ENCODE measurements around the gene TM4SF4.

TM4SF4 gene

GRCh38 chr3:149448331-149448831, 26.1 kb upstream of the TM4SF4 start:
- Mint-ChIP-seq H3K36me3 (no peaks in the 10 kb centered on the region), H3K27ac (no peak overlapping the region), H3K4me1 (ENCODE audit: low read depth) (no peaks in the 10 kb centered on the region), H3K27me3 (peaks cover 4% of the 10 kb centered on the region), H3K9me3 (ENCODE audit: low read depth) (peaks cover 9% of the 10 kb centered on the region), H3K4me3 (no peak overlapping the region)

DNA sequence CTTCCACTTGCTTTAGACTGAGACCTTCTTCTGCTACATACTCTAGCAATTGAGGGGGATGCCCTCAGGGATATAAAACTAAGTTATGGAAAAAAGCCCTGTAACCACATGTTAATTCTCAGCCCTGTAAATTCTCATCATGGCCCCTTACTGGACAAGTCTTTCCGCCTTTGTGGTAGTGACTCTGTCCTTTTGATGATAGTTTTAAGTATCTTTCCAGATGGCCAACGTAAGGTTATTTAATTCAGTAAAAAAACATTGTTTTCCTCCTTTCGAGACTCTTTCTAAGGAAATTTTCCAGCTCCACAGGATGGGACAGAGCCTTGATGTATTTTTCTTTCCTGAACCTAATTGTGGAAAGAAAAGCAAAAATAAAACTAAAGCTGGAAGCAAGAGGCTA, 25.3 kb upstream of the TM4SF4 start:
- peaks cover 9% of the 10 kb centered on the region for H3K9me3 Mint-ChIP-seq (ENCODE audit: low read depth)
- no peak overlapping the region for H3K27ac Mint-ChIP-seq
- no peaks in the 10 kb centered on the region for H3K4me1 Mint-ChIP-seq (ENCODE audit: low read depth)
- no peaks in the 10 kb centered on the region for H3K36me3 Mint-ChIP-seq
- peaks cover 4% of the 10 kb centered on the region for H3K27me3 Mint-ChIP-seq
- H3K4me3 Mint-ChIP-seq = no peak overlapping the region

DNA sequence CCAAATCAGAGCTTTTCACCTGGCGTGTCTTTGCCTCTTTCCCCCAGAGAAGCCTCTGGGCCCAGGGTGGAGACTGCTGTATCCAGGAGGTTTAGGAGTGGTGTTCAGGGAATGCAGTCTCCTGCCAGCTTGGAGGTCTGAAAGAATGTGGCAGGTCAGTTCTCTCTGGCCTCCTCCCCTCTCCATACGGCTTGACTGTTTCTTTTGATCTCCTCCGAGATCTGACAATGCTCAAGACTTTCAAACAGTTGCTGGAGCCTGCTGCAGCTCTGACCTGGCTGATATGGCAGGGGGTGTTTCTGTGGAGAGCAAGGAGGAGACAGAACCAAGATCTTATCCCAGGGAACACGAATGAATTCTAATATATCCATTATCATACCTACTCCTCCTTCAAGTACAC, 24.7 kb upstream of the TM4SF4 start:
- H3K4me3 Mint-ChIP-seq = no peak overlapping the region
- H3K4me1 Mint-ChIP-seq (ENCODE audit: low read depth) = no peaks in the 10 kb centered on the region
- peaks cover 4% of the 10 kb centered on the region for H3K27me3 Mint-ChIP-seq
- no peak overlapping the region for H3K27ac Mint-ChIP-seq
- peaks cover 9% of the 10 kb centered on the region for H3K9me3 Mint-ChIP-seq (ENCODE audit: low read depth)
- no peaks in the 10 kb centered on the region for H3K36me3 Mint-ChIP-seq

- Mint-ChIP-seq H3K27me3 (peaks cover 4% of the 10 kb centered on the region), H3K4me1 (ENCODE audit: low read depth) (no peaks in the 10 kb centered on the region), H3K4me3 (no peak overlapping the region), H3K36me3 (no peaks in the 10 kb centered on the region), H3K27ac (no peak overlapping the region), H3K9me3 (ENCODE audit: low read depth) (peaks cover 9% of the 10 kb centered on the region)
These were observed 24.2 kb upstream of the TM4SF4 start for GRCh38 chr3:149450281-149450680.

GRCh38 chr3:149452036-149452435, 22.5 kb upstream of the TM4SF4 start:
- Mint-ChIP-seq H3K9me3 (ENCODE audit: low read depth) (peaks cover 9% of the 10 kb centered on the region), H3K27ac (no peak overlapping the region), H3K4me1 (ENCODE audit: low read depth) (no peaks in the 10 kb centered on the region), H3K27me3 (peaks cover 4% of the 10 kb centered on the region), H3K36me3 (no peaks in the 10 kb centered on the region), H3K4me3 (no peak overlapping the region)

- Mint-ChIP-seq H3K27me3 (peaks cover 4% of the 10 kb centered on the region), H3K4me3 (no peak overlapping the region), H3K36me3 (no peaks in the 10 kb centered on the region), H3K9me3 (ENCODE audit: low read depth) (peaks cover 9% of the 10 kb centered on the region), H3K27ac (no peak overlapping the region), H3K4me1 (ENCODE audit: low read depth) (no peaks in the 10 kb centered on the region)
These were observed 21.2 kb upstream of the TM4SF4 start for GRCh38 chr3:149453140-149453805.

DNA sequence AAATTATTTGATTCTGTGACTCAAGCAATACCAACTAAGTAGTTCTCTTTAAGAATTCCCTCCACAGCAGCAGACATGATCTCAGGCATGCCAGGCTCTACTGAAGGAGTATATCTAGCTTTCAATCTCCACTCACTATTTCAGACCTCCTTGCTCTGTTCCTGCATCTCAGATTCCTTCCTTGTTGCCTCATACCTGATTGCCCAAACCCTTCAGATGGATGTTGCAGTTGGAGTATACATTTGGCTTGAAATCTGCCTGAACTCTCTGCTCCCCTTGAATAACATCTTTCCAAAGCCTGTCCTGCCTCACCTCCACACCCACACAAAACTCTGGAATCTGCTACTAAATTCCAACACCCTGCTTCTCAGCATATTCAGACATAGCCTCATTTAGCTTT, 19.8 kb upstream of the TM4SF4 start:
- peaks cover 4% of the 10 kb centered on the region for H3K27me3 Mint-ChIP-seq
- H3K4me3 Mint-ChIP-seq = no peak overlapping the region
- no peaks in the 10 kb centered on the region for H3K4me1 Mint-ChIP-seq (ENCODE audit: low read depth)
- H3K9me3 Mint-ChIP-seq (ENCODE audit: low read depth) = peaks cover 9% of the 10 kb centered on the region
- no peak overlapping the region for H3K27ac Mint-ChIP-seq
- H3K36me3 Mint-ChIP-seq = no peaks in the 10 kb centered on the region

DNA sequence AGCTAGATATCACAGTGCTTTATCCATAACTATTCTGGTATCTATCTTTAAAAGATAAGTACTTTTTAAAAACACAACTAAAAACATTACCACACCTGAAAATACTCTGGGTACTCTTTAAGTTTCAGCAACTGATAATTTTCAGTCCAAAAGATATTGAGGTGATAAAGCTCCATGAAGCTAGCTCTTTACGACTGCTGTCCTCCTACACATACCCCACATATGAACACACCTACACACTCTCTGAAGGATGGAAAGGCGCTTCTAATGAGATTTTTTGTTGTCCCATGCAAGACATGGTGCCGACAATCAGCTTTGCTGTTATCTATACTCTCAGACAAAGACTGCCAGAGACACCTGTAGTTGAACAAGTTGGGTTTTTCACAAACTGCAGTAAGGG, 19.1 kb upstream of the TM4SF4 start:
- no peaks in the 10 kb centered on the region for H3K27me3 Mint-ChIP-seq
- no peaks in the 10 kb centered on the region for H3K36me3 Mint-ChIP-seq
- no peaks in the 10 kb centered on the region for H3K4me1 Mint-ChIP-seq (ENCODE audit: low read depth)
- no peak overlapping the region for H3K27ac Mint-ChIP-seq
- H3K9me3 Mint-ChIP-seq (ENCODE audit: low read depth) = peaks cover 9% of the 10 kb centered on the region
- no peak overlapping the region for H3K4me3 Mint-ChIP-seq

- H3K9me3 Mint-ChIP-seq (ENCODE audit: low read depth) = peaks cover 9% of the 10 kb centered on the region
- H3K4me3 Mint-ChIP-seq = no peak overlapping the region
- no peaks in the 10 kb centered on the region for H3K4me1 Mint-ChIP-seq (ENCODE audit: low read depth)
- no peak overlapping the region for H3K27ac Mint-ChIP-seq
- no peaks in the 10 kb centered on the region for H3K27me3 Mint-ChIP-seq
- no peaks in the 10 kb centered on the region for H3K36me3 Mint-ChIP-seq
These were observed 18.5 kb upstream of the TM4SF4 start for GRCh38 chr3:149455989-149456388.

DNA sequence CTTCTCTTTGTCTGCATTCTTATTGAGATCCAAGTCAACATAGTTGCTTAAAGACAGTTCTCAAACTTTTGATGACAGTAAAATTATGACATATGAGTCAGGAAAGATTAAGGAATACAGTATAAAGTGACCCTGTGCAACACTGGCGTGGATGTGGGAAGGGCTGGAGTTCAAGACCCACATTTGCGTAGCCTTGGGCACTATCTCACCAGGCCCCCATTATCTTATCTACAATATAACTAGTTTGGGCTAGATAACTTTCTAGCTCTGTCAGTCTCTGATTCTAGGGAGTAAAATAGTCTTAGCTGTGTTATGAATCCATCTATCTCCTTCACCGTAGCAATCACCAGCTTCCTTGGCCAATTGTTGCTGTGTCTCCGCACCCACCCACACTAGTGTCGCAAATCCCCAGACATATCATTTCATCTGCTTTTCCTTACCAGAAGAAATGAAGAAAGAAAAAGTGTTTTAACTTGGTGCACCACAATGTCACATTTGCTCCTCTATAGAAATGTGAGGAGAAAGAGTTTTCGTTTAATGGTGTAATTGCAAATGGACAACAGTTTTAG, 14.9 kb upstream of the TM4SF4 start:
- H3K4me3 Mint-ChIP-seq = no peak overlapping the region
- H3K4me1 Mint-ChIP-seq (ENCODE audit: low read depth) = no peaks in the 10 kb centered on the region
- no peaks in the 10 kb centered on the region for H3K9me3 Mint-ChIP-seq (ENCODE audit: low read depth)
- H3K36me3 Mint-ChIP-seq = no peaks in the 10 kb centered on the region
- H3K27me3 Mint-ChIP-seq = peaks cover 1% of the 10 kb centered on the region
- H3K27ac Mint-ChIP-seq = no peak overlapping the region

- Mint-ChIP-seq H3K4me3 (no peak overlapping the region), H3K27ac (no peak overlapping the region), H3K4me1 (ENCODE audit: low read depth) (no peaks in the 10 kb centered on the region), H3K36me3 (no peaks in the 10 kb centered on the region), H3K27me3 (peaks cover 1% of the 10 kb centered on the region), H3K9me3 (ENCODE audit: low read depth) (no peaks in the 10 kb centered on the region)
These were observed 14.4 kb upstream of the TM4SF4 start for GRCh38 chr3:149460117-149460516.

- peaks cover 1% of the 10 kb centered on the region for H3K27me3 Mint-ChIP-seq
- H3K36me3 Mint-ChIP-seq = no peaks in the 10 kb centered on the region
- no peak overlapping the region for H3K4me3 Mint-ChIP-seq
- H3K4me1 Mint-ChIP-seq (ENCODE audit: low read depth) = no peaks in the 10 kb centered on the region
- H3K27ac Mint-ChIP-seq = no peak overlapping the region
- no peaks in the 10 kb centered on the region for H3K9me3 Mint-ChIP-seq (ENCODE audit: low read depth)
These were observed 12.4 kb upstream of the TM4SF4 start for GRCh38 chr3:149462051-149462450.

- no peak overlapping the region for H3K27ac Mint-ChIP-seq
- no peak overlapping the region for H3K4me3 Mint-ChIP-seq
- peaks cover 1% of the 10 kb centered on the region for H3K27me3 Mint-ChIP-seq
- H3K36me3 Mint-ChIP-seq = no peaks in the 10 kb centered on the region
- no peaks in the 10 kb centered on the region for H3K4me1 Mint-ChIP-seq (ENCODE audit: low read depth)
- H3K9me3 Mint-ChIP-seq (ENCODE audit: low read depth) = no peaks in the 10 kb centered on the region
These were observed 11.9 kb upstream of the TM4SF4 start for GRCh38 chr3:149462581-149463011.

DNA sequence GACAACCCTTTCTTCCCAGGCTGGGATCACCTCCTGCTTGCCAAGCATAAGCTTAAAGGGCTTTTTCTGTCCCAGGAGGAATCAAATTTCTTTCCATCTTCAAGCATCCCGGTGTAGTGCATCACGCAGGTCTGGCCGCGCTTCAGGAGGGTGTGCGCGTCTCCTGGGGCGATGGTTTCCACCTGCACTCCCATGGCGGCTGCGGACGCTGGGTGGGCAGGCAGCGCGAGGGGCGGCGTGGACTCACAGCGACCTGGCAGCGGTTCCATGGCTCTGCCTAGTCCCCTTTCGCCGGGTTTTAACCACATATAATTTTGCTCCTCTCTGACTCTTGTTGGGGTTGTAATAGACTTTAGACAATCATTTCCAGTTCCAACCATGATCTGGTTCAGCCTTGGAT, 10.6 kb upstream of the TM4SF4 start:
- Mint-ChIP-seq H3K9me3 (ENCODE audit: low read depth) (no peaks in the 10 kb centered on the region), H3K4me3 (no peak overlapping the region), H3K27me3 (peaks cover 1% of the 10 kb centered on the region), H3K27ac (no peak overlapping the region), H3K36me3 (no peaks in the 10 kb centered on the region), H3K4me1 (ENCODE audit: low read depth) (no peaks in the 10 kb centered on the region)

DNA sequence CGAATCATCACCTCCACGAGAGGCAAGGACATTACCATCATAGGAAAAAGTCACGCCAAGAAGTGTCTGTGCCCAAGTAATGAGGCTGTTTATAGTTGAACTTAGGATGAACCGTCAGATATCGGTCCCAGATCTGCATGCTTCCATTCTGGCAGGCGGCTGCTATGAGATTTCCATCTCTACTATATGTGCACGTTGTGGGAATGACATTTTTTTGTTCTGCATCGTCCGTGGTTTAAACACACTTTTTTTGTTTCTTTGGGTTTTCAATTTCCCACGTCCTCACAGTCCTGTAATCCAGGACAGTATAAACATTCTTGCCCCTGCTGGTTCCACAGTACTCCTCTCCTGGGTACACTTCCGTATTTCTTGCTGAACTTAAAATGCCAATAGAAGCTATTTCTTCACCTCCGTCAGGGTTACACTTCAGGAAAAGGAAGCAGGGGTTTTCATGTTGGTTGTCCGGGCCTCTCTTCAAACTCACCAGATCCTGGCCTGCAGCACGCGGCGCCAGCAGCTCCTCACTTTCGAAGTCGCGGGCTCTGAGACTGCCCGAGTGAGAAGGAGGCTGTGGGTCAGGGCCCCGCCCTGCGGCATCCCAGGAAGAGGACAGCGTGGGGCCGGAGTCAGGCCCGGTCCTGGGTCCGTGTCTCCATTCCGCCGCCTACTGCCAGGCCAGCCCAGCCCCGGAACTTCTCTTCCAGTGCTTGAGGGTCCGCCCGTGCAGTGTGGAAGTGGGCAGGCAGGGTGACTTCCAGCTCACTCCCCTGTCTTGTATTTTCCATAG, 9.8 kb upstream of the TM4SF4 start:
- no peaks in the 10 kb centered on the region for H3K4me1 Mint-ChIP-seq (ENCODE audit: low read depth)
- H3K36me3 Mint-ChIP-seq = no peaks in the 10 kb centered on the region
- no peak overlapping the region for H3K27ac Mint-ChIP-seq
- no peaks in the 10 kb centered on the region for H3K9me3 Mint-ChIP-seq (ENCODE audit: low read depth)
- H3K27me3 Mint-ChIP-seq = peaks cover 1% of the 10 kb centered on the region
- H3K4me3 Mint-ChIP-seq = no peak overlapping the region

Data from activated naive CD8-positive, alpha-beta T cell (primary cell).